GM21447 (cell line): Measurements from ENCODE around the gene DTL.

Experiments
- ATAC-seq: cut with Tn5 transposase; IDR thresholded peaks from one replicate; pipeline ENCODE4 v1.9.1; 2021; ENCODE audit not compliant: unreplicated experiment

The DTL gene

DNA sequence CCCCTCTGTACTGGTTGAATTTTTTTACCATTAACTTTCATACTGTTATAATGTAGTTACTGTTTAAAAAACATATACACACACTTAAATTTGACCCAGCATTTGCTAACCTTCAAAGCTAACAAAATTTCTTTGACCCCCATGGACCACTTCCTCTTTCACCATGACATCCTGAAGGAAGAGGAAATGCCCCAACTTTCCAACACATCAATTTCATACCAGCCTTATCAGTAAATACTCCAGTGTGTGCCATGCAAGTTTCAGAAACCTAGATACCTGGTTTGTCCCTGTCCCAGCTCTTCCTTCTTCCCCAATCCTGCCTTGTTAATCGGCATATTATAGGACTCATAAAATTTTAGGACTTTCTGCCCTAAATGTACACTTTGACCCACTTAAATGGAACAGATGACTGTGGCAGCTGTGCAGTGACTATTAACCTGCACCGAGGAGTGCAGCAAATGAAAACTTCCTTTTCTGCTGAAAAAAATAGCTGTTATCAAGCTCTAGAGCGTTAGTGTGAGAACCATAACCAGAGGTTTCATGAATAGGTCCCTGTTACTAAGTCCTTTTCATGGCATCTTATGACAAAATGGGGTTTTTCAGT is 54.1 kb downstream of the DTL start:
- ATAC-seq: no peak

DNA sequence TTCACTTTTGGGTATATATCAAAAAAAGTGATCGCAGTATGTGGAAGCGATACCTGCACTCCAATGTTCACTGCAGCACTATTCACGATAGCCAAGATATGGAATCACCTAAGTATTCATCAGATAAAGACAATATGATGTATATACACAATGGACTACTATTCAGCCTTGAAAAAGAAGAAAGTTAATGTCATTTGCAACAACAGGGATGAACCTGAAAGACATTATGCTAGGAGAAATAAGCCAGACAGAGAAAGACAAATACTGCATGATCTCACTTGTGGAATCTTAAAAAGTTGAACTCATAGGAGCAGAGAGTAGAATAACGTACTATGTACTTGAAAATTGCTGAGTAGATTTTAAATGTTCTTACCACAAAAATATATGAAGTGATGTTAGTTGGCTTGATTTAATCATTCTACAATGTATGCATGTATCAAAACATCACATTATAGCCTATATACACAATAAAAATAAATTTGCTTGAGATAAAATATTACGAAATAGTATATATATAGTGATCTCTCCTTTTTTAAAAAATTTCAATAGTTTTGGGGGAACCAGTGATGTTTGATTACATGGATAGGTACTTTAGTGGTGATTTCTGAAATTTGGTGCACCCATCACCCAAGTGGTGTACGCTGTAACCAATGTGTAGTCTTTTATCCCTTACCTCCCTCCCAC is 56.0 kb downstream of the DTL start:
- ATAC-seq: no peak

DNA sequence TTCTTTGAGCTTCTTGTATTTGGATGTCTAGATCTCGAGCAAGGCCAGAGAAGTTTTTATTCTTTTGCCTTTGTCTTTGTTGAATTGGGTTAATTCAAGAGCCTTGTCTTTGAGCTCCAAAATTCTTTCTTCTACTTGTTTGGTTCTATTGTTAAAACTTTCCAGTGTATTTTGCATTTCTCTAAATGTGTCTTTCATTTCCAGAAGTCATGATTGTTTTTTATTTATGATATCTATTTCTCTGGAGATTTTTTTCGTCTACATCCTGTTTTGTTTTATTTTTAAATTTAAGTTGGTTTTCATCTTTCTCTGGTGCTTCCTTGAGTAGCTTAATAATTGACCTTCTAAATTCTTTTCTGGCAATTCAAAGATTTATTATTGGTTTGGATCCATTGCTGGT is 61.8 kb downstream of the DTL start:
- ATAC-seq: no peak

DNA sequence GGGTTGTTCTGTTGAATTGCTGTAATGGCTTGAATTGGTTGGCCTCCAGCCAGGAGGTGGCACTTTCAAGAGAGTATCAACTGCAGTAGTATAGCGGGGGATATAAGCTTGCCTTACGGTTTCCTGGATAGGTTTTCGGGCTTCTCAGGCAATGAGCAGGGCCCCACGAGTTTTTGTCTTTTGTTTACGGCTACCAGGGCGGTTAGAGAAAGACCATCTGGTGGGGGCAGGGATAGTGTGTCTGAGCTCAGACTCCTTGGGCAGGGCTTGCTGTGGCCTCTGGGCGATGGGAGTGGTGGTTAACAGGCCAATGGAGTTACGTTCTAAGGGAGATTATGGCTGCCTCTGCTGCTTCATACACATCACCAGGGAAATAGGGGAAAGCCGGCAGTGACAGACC is 62.8 kb downstream of the DTL start:
- ATAC-seq: no peak

DNA sequence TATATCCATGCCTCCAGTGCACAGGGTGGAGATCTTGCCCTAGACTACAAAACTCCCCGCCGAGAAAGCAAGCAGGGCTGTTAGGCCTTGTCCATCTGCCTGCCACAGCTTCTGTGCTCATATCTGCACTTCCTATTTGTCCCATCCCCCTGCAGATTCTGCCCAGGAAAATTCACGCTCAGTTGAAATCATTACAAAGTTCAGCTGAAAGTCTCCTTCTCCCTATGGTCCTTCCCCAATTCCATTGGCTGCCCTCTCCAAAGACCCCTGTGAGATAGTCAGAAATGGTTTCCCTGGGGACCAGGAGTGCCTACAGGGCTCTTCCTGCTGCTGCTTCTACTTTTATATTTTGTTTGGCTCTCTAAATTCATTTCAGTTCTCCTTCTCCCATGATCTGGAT is 63.2 kb downstream of the DTL start:
- no peak for ATAC-seq

DNA sequence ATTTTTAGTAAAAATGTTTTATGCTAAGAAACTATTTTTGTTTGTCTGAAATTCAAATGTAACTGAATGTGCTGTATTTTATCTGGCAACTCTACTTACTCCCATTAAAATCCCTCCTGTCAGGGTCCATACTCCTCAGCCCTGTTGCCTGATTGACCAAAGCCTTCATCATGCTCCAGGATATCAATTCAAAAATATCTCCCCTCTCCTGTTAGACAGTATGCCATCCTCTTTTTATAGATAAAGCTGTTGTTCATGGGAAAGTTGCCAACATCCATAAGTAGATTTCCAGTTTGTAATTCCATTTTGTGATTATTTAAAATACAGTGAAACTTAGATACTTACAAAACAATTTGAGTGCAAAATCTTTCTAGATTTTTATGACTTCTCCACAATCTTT is 65.7 kb downstream of the DTL start:
- ATAC-seq: no peak

DNA sequence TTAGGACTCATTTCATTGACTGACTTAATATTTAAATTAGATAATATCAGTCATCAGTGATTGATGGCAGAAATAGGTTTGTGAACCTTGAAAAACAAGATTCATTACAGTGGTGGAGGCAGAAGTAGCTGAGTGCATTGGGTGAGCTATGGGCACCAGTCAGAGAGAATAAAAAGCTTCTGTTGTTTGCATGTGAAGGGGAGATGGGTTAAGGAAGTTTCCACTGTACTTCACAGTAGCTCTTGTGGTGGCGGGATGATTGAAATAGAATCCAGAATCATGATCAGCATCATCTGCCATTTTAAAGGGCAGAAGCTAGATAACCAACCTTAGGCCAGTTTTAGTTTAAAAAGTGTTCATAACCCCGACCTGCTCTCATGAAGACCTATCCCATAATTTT is 66.2 kb downstream of the DTL start:
- no peak for ATAC-seq

DNA sequence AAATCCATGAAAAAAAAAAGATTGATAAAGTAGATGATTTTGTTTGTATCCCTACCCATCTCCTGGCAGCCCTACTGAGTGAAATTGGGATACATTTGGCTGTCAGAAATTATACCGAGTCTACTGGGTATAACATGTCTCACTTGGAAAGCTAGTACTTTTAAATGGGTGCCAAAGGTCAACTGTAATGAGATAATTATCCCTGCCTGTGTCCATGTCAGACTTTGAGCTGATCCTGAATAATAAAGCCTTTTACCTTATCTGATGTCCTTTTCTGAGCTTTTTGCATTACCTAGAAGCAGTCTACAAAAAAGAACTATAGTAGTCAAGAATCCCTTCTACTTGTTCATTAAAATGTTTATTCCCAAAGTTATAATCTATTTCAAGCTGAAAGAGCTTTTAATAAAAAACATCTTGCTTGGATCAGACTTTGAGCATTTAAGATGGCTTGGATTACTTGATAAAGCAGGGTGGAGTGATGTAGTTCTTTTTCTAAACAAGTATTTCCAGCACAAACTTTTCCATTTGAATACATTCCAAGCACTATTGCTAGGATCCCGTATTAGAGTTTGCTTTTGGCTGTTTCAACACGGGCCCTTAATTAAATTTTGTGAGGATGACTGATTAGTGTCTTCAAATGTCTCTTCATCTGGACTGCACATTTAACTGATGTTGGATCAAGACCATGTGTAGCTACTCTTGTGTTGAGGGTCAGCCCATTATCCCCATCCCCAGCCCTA is 69.2 kb downstream of the DTL start:
- ATAC-seq: no peak

DNA sequence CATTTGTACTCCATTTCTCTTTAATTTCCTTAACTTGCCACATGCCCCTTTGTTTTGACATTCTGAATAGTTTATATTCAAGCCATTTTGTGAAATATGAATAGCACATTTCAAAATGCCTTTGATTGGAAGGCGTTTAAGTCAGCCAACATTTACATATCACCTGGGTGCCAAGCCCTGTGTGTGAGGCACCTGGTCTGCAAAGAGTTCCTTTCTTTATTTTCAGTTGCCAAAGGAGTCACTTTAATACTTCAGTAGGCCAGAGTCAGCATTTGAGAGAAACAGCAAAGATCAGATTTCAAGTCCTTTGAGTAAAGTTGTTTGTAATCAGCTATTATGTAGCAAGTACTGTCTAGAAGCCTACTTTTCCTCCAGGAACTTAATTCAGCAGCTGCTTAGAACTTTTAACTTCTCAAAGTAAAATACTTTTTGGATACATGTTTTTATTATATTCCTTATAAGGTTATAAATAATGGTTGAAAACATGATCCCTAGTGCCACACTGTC is 70.8 kb downstream of the DTL start:
- ATAC-seq: no peak

DNA sequence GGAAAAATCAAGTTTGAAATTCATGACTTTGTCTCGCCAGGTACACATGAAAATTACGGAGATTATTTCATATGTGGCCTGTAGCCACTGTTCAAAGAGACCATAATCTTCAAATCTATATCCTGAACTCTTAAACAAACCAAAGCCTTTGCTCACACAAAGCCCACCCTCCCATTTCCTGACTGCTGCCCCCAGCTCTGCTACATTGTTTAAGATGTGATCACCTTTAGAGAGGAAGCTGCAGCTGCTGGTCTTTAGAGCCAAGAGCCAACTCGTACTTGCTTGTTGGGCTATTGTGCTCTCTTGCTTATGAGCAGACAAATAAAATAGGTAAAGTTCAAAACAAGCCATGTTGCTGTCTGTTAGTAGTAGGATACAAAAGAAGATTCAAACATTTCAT is 71.9 kb downstream of the DTL start:
- ATAC-seq: no peak

DNA sequence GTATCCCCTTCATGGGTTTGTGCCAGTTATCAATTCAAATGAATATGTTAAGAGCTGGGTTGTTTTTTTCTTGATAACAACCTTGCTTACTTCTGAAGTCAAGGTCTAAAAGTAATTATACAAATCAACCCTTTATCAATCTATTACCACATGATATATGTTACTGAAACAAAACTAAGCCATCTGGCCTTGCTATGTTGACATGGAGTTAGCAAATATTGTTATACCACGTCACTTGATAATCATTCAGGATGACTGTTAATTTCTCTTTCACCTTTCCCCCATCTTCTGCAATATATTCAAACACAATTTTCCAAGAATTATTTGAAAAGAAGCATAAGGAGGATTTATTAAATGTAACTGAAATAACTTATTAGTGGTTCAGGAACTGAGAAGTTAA is 72.6 kb downstream of the DTL start:
- ATAC-seq: no peak

DNA sequence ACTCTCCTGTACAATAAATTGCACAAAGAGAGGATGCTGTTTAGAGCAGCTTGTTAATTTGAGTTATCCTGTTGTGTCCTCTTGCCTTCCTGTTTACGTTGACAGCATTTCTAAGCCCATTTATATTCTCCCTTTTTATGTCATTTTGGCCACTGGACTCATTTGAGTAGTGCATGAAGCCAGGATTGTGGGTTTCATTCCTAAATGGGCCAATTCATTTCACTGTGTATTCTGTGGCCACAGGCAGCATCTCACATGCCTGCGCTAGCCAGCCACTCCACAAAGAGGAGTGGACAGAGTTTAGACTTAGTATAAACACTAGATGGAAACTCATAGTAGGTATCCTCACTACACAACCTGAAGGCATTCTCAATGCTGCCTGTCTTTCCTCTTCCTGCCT is 73.4 kb downstream of the DTL start:
- no peak for ATAC-seq

DNA sequence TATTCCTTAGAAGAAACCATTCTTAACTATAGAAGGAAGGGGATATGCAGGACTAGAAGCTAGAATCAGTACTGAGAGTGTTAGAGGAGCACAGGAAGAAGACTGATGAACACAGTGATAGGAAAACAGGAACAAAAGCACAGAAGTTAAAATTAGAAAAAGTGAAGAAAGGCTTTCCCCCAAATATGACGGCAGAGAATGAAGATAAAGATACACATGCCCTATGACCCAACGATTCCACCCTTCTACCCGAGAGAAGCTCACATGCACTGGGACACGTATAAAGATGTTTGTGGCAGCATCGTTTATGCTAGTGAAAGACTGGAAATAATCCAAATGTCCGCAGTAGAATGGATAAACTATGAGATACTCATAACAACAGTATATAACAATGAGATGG is 74.2 kb downstream of the DTL start:
- no peak for ATAC-seq

DNA sequence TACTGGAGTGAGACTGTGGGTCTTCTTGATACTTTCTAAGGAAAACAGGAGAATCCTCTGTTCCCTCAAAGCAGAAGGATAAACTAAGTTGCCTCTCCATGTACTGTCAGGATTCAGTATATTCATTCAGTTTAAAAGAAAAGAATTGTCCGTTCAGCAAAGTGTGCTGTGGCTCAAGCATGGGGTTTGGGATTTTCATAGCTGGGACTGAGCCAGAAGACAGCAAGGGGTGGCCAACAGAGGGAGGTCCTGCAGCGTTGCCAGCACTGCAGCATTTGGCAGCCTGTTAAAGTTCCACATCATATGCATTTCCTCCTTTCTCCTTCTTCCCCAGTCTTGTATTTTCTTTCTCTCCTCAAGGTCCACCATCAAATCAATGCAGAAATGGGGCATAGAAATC is 75.1 kb downstream of the DTL start:
- no peak for ATAC-seq

DNA sequence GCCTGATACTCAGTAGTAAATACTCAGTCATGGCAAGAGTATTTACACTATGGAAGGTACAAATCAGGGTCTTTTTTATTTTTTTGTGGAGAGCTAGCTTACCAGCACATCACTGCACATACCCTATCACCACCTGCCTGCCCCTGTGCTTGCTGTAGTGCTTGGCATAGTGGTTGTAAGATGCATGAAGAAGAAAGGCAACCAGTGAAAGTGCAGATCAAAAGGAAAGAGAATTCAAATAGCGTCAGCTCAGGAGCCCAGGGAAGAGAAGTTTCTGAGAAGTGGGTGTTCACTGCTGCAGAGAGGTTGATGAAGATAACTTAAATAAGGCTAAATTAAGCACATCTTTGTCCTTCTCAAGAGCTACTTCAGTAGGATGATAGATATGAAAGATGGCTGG is 76.0 kb downstream of the DTL start:
- ATAC-seq: no peak

DNA sequence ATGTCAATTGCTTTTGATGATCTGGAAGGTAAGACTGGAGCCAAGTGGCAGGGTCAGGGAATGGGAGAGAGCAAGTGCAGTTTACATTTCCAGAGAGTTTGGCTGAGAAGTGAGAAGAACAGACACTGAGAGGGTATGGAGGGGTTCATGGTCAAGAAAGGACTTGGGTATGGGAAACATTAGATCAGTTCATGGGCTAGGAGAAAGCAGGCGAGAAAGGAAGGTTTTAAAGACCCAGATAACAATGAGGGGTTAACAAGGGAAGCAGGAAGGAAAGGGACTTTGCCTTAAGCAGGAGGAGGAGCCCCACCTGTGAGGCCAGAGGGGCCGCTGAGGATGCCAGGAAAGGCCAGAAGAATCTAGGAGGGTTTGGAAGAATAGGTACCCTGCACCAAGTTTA is 78.2 kb downstream of the DTL start:
- ATAC-seq: no peak

DNA sequence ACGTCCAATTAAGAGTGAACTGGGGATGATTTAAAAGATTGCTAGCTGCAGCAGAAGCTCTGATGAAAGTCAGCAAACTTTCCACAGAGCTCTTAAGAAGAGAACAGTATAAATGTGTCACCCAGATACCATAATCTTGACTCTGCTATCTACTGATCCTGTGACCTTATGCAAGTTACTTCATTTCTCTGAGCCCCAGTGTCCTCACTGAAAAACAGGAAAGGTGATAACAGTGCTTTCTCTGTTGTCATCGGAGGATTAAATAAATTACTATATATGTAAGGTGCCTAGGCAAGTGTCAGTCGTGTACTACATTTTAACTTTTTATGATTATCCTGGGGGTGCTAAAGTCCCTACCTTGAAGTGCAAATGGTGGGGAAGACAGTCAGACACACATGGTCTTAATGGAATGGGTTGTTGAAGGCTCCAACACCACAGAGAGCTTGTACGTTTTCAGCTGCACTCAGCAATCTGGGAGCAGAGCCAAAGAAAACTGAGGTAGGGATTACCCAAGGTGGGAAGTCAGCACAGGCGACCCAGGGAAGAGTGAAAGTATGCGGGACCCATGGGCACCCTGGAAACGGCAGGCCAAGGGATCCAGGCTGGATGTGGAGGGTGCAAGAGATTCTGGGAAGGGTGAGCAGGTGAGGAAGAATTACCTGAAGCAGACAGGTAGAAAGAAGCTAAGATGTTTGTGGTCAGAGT is 82.8 kb downstream of the DTL start:
- ATAC-seq: no peak

DNA sequence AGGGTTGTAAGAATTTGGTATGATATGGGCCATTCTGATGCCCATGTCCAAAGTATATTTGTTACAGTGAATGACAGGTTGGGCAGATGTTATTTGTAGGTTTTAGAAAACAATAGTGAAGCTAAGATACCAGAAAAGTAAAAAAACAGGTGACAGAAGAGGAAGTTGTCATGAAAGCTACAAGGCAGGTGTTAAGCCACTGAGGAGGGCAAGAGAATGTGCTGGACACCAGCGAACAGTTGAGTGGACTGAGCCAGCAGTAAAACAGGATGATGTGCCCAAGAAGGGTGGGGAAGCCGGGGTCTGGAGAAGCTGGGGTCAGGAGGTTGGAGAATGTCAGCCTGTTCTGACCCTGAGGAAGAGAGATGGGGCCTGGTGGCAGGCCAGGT is 83.3 kb downstream of the DTL start:
- ATAC-seq: no peak

DNA sequence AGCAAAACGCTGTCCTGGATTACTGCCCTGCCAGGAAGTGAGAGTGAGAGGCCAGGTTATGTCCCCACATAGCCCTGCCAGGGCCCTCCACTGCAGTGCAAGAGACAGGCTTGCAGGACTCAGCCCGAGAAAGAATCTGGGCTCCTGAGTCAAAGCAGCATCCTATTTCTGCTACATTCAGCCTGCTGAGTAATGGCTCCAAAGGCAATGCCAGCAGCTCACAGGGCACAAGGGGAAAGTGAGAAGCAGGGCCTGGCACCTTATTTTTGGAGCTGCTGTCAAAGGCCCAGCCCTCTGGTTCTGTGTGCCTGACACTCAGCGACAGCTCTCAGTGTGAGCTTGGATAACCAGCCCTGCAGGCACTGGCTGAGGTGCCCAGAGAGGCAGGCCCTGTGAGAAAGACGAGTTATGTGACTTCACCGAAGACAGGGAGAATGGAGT is 83.9 kb downstream of the DTL start:
- no peak for ATAC-seq

DNA sequence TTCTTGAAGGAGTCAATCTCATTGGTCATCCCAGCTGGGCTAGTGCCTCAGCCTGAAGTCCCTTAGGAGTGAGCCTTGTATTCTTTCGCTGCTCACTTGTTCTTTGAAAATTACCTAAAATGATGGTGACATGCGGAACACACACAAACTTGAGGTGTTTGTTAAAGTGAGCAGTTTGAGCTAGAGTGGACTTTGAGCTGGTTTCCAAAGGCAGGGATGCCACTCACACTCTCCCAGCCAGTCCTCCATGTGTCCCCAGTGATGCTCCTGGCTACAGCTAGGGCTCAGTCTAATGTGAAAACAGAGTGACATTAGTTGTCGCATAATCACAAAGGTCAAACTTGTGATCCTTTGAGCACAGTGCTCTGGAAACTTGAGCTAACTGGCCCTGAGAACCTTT is 84.3 kb downstream of the DTL start:
- ATAC-seq: no peak

DNA sequence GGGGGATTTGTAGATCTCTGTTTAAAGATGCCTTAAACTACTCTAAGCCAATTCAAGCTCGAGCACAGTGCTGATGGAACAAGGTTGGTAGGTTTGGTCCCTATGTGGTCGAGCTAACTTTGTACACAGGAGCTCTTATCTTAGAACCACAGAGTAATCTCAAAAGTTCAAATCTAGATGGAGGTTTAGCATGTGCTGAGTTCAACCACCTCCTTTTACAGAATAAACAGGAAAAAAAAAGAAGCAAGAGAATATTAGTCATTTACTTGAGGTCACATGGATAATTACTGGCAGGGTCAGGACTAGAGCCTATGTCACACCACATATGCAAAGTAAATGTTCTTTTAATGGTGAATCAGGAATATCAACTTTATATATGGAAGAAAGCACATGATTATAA is 86.2 kb downstream of the DTL start:
- ATAC-seq: no peak
